K562 (cell line): ENCODE measurements around the gene CSNK1G3. TPM values are rescaled to one million over a fixed set of nuclear protein-coding genes. Genes with fewer than 3 reads are reported as not detected.

Source experiments
- ATAC-seq: fragments of 200-7000 bp; cut with Tn5 transposase; 3 replicates; pipeline ENCODE4 v1.9.1; 2020; ENCODE audit warnings: moderate library complexity
- BruUV-seq: library from RNA; stranded (reverse); fragments of 400-500 nt; replicated peaks from 2 replicates; lab custom pipeline; 2021; lab: Mats Ljungman, UMichigan
- CTCF ChIA-PET: fragments of 300-600 bp; formaldehyde crosslinking; extraction: SDS; loops from one replicate; lab custom pipeline; 2021; ENCODE audit warnings: low intra/inter-chr PET ratio; lab: Yijun Ruan, JAX
- POLR2A ChIA-PET: fragments of 300-600, 350-650 bp; sonication (Branson Sonifier 250); formaldehyde crosslinking; extraction: SDS; loops from one replicate; lab custom pipeline; 2021; ENCODE audit warnings: antibody characterized with exemption, inconsistent platforms; lab: Yijun Ruan, JAX
- DNase-seq, 4 experiments: peaks; one replicate each; pipeline versions ENCODE4 v3.0.0 to v3.0.0-alpha.2; 2011 to 2018; ENCODE audit warnings: low spot score in 3 of 4, mixed read lengths in 3 of 4; ENCODE audit errors: extremely low read depth in 1 of 4
- FAIRE-seq: peaks from 2 replicates; lab custom pipeline; 2011; peaks lifted over from hg19 to GRCh38; lab: Jason Lieb, UNC
- H2AFZ ChIP-seq: 2 replicates; pipeline ENCODE4 v1.6.0; 2011; ENCODE audit warnings: low read depth, low read length, control low read depth, inconsistent platforms
- H3K27ac ChIP-seq: fragments of 200-600 bp; 3 replicates; pipeline ENCODE4 v1.8.0; 2011; ENCODE audit warnings: low read depth, mild to moderate bottlenecking, control low read depth, inconsistent platforms, low read length, moderate library complexity, mixed read lengths; ENCODE audit errors: extremely low read depth
- H3K27me3 ChIP-seq, 2 experiments: fragments of 300-600 bp in 1 of 2; 2 replicates in 1 of 2; 3 replicates in 1 of 2; pipeline versions ENCODE4 v1.6.0 to v1.8.0; 2011; ENCODE audit warnings: inconsistent platforms in 2 of 2, low read length in 2 of 2, mild to moderate bottlenecking in 1 of 2, mixed read lengths in 1 of 2, moderate library complexity in 1 of 2; ENCODE audit not compliant: control insufficient read depth in 2 of 2, insufficient read depth in 2 of 2
- H3K36me3 ChIP-seq: fragments of 300-600 bp; 3 replicates; pipeline ENCODE4 v1.8.0; 2011; ENCODE audit warnings: mild to moderate bottlenecking, low read length, inconsistent platforms; ENCODE audit not compliant: control insufficient read depth, insufficient read depth
- H3K4me1 ChIP-seq, 2 experiments: fragments of 200-600 bp in 1 of 2; replicated peaks in 1 of 2; 2 replicates in 1 of 2; 3 replicates in 1 of 2; pipeline versions ENCODE4 v1.5.1 to v1.8.0; 2011; ENCODE audit warnings: inconsistent platforms in 2 of 2, low read length in 2 of 2, mild to moderate bottlenecking in 1 of 2, mixed read lengths in 1 of 2, moderate library complexity in 1 of 2; ENCODE audit not compliant: control insufficient read depth in 2 of 2, insufficient read depth in 2 of 2
- H3K4me2 ChIP-seq: 2 replicates; pipeline ENCODE4 v1.6.1; 2011; ENCODE audit warnings: low read length, control low read depth, inconsistent platforms, mixed read lengths; ENCODE audit not compliant: insufficient read depth
- H3K4me3 ChIP-seq: fragments of 200-600 bp; sonication (generic), shearing (Covaris generic); 2 replicates; pipeline ENCODE4 v1.5.1; 2016; ENCODE audit warnings: control low read depth, inconsistent platforms
- H3K79me2 ChIP-seq: fragments of 200-600 bp; 3 replicates; pipeline ENCODE4 v1.8.0; 2011; ENCODE audit warnings: low read length, inconsistent platforms; ENCODE audit not compliant: control insufficient read depth, insufficient read depth
- H3K9ac ChIP-seq, 2 experiments: 2 replicates each; pipeline versions ENCODE4 v1.6.0 to v1.6.1; 2011; ENCODE audit warnings: low read depth in 2 of 2, low read length in 2 of 2, control low read depth in 1 of 2, inconsistent platforms in 1 of 2, mild to moderate bottlenecking in 1 of 2, mixed read lengths in 1 of 2; ENCODE audit not compliant: insufficient read depth in 1 of 2
- H3K9me1 ChIP-seq: one replicate; pipeline ENCODE4 v1.6.0; 2011; ENCODE audit warnings: inconsistent platforms, mild to moderate bottlenecking, low read length, moderate library complexity; ENCODE audit not compliant: control insufficient read depth, insufficient read depth
- H3K9me3 ChIP-seq: replicated peaks from 2 replicates; pipeline ENCODE4 v1.5.1; 2011; ENCODE audit warnings: low read depth, low read length, inconsistent platforms; ENCODE audit not compliant: control insufficient read depth, insufficient read depth
- H4K20me1 ChIP-seq: replicated peaks from 2 replicates; pipeline ENCODE4 v1.6.1; 2011; ENCODE audit warnings: low read length, inconsistent platforms, mixed read lengths; ENCODE audit not compliant: control insufficient read depth, insufficient read depth
- FOXM1 ChIP-seq, 2 experiments: fragments of 450-650 bp in 1 of 2; sonication (generic) in 1 of 2; formaldehyde crosslinking in 1 of 2; IDR thresholded peaks; 2 replicates each; pipeline versions ENCODE4 v1.6.1 to v1.9.0; 2017 to 2022; ENCODE audit warnings: low read depth in 2 of 2, mild to moderate bottlenecking in 2 of 2, missing genetic modification reagents in 1 of 2, moderate library complexity in 1 of 2
- NCOA4 ChIP-seq: fragments of 450-650 bp; IDR thresholded peaks from 2 replicates; pipeline ENCODE4 v1.6.1; 2018; ENCODE audit warnings: mild to moderate bottlenecking; ENCODE audit not compliant: partially characterized antibody
- NFIC ChIP-seq: fragments of 450-650 bp; IDR thresholded peaks from 2 replicates; pipeline ENCODE4 v1.6.1; 2017; ENCODE audit warnings: mild to moderate bottlenecking, inconsistent platforms
- NFXL1 ChIP-seq: fragments of 450-650 bp; formaldehyde crosslinking; IDR thresholded peaks from 2 replicates; pipeline ENCODE4 v1.4.0; 2021; ENCODE audit warnings: mild to moderate bottlenecking
- PPARD ChIP-seq: fragments of 250-450 bp; sonication (Bioruptor Pico); IDR thresholded peaks from 2 replicates; pipeline ENCODE4 v1.8.0; 2022; ENCODE audit warnings: inconsistent platforms, mild to moderate bottlenecking, moderate library complexity
- SAFB2 ChIP-seq: fragments of 200-400 bp; formaldehyde crosslinking; IDR thresholded peaks from 2 replicates; pipeline ENCODE4 v1.6.1; 2018; ENCODE audit warnings: borderline replicate concordance, low read length, low read depth, moderate library complexity; ENCODE audit not compliant: severe bottlenecking
- SMARCA4 ChIP-seq: fragments of 450-650 bp; IDR thresholded peaks from 2 replicates; pipeline ENCODE4 v1.6.1; 2016
- THAP12 ChIP-seq: fragments of 250-450 bp; sonication (Bioruptor Pico); IDR thresholded peaks from 2 replicates; pipeline ENCODE4 v1.9.0; 2021; ENCODE audit warnings: mild to moderate bottlenecking, inconsistent platforms
- WGBS: fragments of 100-300 bp; shearing (Covaris generic); methylation state at CpG from one replicate; pipeline ENCODE4 v1.1.6; 2016; ENCODE audit warnings: low coverage, mixed read lengths; ENCODE audit not compliant: insufficient coverage; ENCODE audit errors: missing lambda C conversion rate; 5-methylcytosine and 5-hydroxymethylcytosine counted together
- in situ Hi-C: fragments of 300-500 bp; cut with MboI; formaldehyde crosslinking; loops from 4 replicates; pipeline ENCODE4 v1.15.0; 2018; ENCODE audit warnings: inconsistent platforms, mixed read lengths
- intact Hi-C: fragments of 100-400 bp; cut with micrococcal nuclease; formaldehyde crosslinking; loops from 2 replicates; pipeline ENCODE4 v1.14.2; 2022
- polyA plus RNA-seq, 8 experiments: library from polyadenylated mRNA; depleted of rRNA in 4 of 8; stranded (reverse) in 5 of 8; unstranded in 3 of 8; fragments of >200 nt; fragmentation: Nextera tagmentation in 2 of 8; fragmentation: Illumina TruSeq in 1 of 8; extraction: Ambion mirVana in 2 of 8; extraction: Trizol in 1 of 8; gene quantifications; 2 replicates each; pipeline versions ENCODE4 v1.2.1 to v1.2.3, GENCODE V29; 2011 to 2014; ENCODE audit warnings: inconsistent platforms in 1 of 8, missing spikeins in 1 of 8
- total RNA-seq, 7 experiments: library from RNA; depleted of rRNA in 6 of 7; stranded (reverse); fragments of >200 nt in 6 of 7; fragmentation: Illumina TruSeq in 2 of 7; extraction: Trizol in 2 of 7; gene quantifications; 2 replicates each; pipeline versions ENCODE4 v1.2.1 to v1.2.3, GENCODE V29; 2011 to 2021; ENCODE audit warnings: low replicate concordance in 1 of 7

The CSNK1G3 gene
- total and polyA plus RNA-seq, 9 of the 15 experiments (the other 6 are each of a cell fraction or from before 2014, with no cell fraction given), result 8.3 to 27.6 (median 16.5) TPM

DNA sequence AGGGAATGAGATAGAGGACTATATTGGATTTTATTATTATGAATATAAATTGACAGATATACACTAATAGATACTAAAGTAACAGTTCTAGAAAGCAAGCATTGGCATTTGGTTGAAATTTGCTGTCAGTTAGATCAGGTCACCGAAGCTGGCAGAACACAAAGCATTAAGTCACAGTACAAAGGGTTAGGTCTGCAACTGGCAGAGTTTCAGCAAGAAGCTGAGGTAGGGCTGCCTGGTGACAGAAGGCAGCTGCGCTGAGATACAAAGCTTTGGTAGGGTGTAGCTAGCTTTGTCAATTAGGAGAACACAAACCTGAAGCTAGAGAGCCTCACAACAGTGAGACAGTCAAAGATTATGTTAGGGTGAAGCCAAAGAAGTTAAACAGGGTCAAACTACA is 6.3 kb upstream of the CSNK1G3 start:
- H3K4me2 ChIP-seq, result no peak overlapping the region
- in situ Hi-C loops (no loop called here), intact Hi-C loops (no loop called here)
- no peaks in the 10 kb centered on the region for H3K79me2 ChIP-seq
- CTCF ChIA-PET, result no interaction called here
- H3K9me1 ChIP-seq, result no peaks in the 10 kb centered on the region
- no peak for ATAC-seq
- TF ChIP-seq PPARD, result no peak
- TF ChIP-seq SMARCA4, result no peak
- TF ChIP-seq SAFB2, result no peak
- no peak for TF ChIP-seq FOXM1 (IDR thresholded peaks at IDR 0.05; ENCODE audit: low read depth)
- TF ChIP-seq FOXM1 (CRISPR knock-in tag; IDR thresholded peaks at IDR 0.05; ENCODE audit: low read depth), result no peak
- no peak for TF ChIP-seq NFXL1
- TF ChIP-seq NFIC, result no peak
- BruUV-seq, result no TSS peak
- H3K27me3 ChIP-seq, result peaks cover 0 to 4% of the 10 kb centered on the region in 2 experiments; a peak in 1 of 5 replicates
- no peak for DNase-seq
- no peak overlapping the region for H3K9ac ChIP-seq
- no peak for FAIRE-seq
- no peaks in the 10 kb centered on the region for H3K36me3 ChIP-seq
- no peak overlapping the region for H3K27ac ChIP-seq
- H4K20me1 ChIP-seq, result no peaks in the 10 kb centered on the region
- no peaks in the 10 kb centered on the region for H3K9me3 ChIP-seq
- H2AFZ ChIP-seq, result no peak overlapping the region
- 12% methylated on average over 2 of the region's 2 CpGs for WGBS
- no peak overlapping the region for H3K4me3 ChIP-seq
- H3K4me1 ChIP-seq, result no peaks in the 10 kb centered on the region; a peak in 1 of 5 replicates
- POLR2A ChIA-PET, result no interaction called here

DNA sequence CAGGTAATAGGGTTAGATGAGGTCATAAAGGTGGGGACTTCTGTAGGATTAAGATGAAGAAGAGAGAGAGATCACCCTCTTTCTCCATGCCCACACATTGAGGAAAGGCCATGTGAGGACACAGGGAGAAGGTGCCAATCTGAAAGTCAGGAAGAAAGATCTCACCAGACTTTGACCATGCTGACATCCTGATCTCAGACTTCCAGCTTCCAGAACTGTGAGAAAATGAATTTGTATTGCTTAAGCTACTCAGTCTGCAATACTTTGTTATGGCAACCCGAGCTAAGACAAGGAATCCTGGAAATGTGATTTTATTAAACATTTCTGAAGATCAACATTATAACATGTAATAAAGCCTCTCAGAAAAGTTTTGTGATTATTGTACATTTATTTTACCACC is 3.5 kb upstream of the CSNK1G3 start:
- TF ChIP-seq NCOA4, result no peak
- TF ChIP-seq THAP12 (CRISPR knock-in tag), result no peak
- no peak overlapping the region for H3K9ac ChIP-seq
- H3K36me3 ChIP-seq, result no peaks in the 10 kb centered on the region
- no peak for FAIRE-seq
- ATAC-seq, result no peak
- WGBS, result 0% methylated on average over 1 of the region's 1 CpG
- H2AFZ ChIP-seq, result 0 out of 2 replicates have a peak overlapping the region, but pooled peaks have one; percentile 34
- H3K4me3 ChIP-seq, result no peak overlapping the region
- H3K27me3 ChIP-seq, result peaks cover 0 to 4% of the 10 kb centered on the region in 2 experiments; a peak in 1 of 5 replicates
- DNase-seq, result no peak
- in situ Hi-C loops (no loop called here), intact Hi-C loops (no loop called here)
- ChIA-PET CTCF (no interaction called here), POLR2A (interaction anchor here (1.7 kb wide), 1 partner anchor 10 kb away, joined by 7 read pairs; no protein-coding TSS in a partner anchor)
- no peak overlapping the region for H3K4me2 ChIP-seq
- no peaks in the 10 kb centered on the region for H3K9me1 ChIP-seq
- no TSS peak for BruUV-seq
- no peak overlapping the region for H3K27ac ChIP-seq
- no peaks in the 10 kb centered on the region; a peak in 2 of 5 replicates for H3K4me1 ChIP-seq
- 0 out of 2 replicates have a peak, but pooled peaks cover 3% of the 10 kb centered on the region for H3K9me3 ChIP-seq
- peaks cover 8% of the 10 kb centered on the region for H3K79me2 ChIP-seq
- no peaks in the 10 kb centered on the region for H4K20me1 ChIP-seq
